GM12872 (cell line): ENCODE data around the gene SPC25.

ENCODE experiments used
- TF ChIP-seq, protein P1 (sequence below): IDR thresholded peaks from 3 replicates; pipeline ENCODE4 v1.5.1; 2011; ENCODE audit warnings: low read depth, mild to moderate bottlenecking, low read length, moderate library complexity; ENCODE audit not compliant: insufficient read depth

Gene SPC25, protein sequence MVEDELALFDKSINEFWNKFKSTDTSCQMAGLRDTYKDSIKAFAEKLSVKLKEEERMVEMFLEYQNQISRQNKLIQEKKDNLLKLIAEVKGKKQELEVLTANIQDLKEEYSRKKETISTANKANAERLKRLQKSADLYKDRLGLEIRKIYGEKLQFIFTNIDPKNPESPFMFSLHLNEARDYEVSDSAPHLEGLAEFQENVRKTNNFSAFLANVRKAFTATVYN

DNA sequence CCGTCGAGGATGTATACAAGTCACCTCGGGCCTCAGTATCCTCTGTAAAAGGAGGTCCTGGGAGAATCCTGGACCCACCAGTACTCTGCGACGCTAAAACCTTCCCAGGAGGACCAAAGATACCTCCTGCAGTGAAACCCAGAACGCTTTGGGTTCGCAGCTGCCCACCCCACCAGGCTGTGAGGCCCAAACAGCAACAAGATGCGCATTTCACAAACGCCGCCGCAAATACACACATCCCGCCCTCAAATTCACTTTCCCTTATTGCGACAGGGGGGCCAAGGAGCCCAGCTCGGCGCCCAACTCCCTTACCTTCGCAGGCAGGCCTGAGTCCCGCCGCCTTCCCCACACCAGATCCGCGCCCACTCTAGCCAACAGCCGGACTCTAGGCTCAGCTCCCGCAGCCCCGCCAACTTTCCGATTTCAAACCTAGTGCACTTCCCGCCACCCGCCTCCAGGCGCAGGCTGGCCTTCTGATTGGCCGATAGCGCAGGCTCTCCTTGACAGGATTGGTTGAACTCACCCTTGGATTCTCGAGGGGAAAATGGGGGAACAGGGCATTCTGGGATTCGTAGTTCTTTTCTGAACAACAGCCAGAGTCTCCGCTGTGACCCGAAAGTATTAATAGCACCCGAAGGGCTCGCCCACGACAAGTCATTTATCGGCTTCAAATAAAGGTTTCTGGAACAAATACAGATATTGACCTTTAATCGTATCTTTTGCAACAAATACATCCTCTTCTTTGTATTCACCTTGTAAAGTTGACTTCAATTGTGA lies at the start of gene SPC25:
TSS of gene SPC25 (minus strand) at position 425 of the 777 bp plus-strand sequence. CDS start 911 bp downstream, outside the sequence.
- TF ChIP-seq, protein P1, sequence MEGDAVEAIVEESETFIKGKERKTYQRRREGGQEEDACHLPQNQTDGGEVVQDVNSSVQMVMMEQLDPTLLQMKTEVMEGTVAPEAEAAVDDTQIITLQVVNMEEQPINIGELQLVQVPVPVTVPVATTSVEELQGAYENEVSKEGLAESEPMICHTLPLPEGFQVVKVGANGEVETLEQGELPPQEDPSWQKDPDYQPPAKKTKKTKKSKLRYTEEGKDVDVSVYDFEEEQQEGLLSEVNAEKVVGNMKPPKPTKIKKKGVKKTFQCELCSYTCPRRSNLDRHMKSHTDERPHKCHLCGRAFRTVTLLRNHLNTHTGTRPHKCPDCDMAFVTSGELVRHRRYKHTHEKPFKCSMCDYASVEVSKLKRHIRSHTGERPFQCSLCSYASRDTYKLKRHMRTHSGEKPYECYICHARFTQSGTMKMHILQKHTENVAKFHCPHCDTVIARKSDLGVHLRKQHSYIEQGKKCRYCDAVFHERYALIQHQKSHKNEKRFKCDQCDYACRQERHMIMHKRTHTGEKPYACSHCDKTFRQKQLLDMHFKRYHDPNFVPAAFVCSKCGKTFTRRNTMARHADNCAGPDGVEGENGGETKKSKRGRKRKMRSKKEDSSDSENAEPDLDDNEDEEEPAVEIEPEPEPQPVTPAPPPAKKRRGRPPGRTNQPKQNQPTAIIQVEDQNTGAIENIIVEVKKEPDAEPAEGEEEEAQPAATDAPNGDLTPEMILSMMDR, result no peak

DNA sequence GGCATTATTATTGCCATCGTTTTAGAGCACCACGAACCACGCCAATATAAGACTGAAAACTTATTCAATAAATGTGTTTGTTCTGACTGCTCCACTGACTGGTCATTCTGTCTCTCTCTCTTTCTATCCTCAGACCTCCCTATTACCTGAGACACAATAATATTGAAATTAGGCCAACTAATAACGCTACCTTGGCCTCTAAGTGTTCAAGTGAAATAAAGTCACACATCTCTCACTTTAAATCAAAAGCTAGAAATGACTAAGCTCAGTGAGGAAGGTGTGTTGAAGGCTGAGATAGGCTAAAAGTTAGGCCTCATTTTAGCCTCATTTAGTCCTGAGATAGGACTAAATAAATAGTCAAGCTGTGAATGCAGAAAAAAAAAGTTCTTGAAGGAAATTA lies 49.7 kb upstream of the SPC25 start:
- TF ChIP-seq, protein P1, result no peak

DNA sequence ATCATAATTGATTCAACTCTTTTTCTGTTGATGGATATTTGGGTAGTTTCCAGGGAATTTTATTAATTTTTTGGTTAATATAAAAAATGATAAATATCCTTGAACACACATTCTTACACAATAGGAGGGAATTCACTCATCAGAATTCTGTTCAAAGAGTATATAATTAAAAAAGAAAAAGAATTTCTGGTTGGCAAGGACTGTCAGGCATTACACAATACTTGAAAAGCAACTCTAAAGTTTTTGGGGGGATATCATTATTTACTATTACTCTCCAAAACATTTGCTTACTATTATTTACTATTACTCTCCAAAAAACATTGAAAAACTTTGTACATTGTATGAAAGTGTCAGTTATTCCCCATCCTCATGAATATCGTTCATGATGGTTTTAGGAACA lies 48.8 kb upstream of the SPC25 start:
- TF ChIP-seq, protein P1, result no peak

DNA sequence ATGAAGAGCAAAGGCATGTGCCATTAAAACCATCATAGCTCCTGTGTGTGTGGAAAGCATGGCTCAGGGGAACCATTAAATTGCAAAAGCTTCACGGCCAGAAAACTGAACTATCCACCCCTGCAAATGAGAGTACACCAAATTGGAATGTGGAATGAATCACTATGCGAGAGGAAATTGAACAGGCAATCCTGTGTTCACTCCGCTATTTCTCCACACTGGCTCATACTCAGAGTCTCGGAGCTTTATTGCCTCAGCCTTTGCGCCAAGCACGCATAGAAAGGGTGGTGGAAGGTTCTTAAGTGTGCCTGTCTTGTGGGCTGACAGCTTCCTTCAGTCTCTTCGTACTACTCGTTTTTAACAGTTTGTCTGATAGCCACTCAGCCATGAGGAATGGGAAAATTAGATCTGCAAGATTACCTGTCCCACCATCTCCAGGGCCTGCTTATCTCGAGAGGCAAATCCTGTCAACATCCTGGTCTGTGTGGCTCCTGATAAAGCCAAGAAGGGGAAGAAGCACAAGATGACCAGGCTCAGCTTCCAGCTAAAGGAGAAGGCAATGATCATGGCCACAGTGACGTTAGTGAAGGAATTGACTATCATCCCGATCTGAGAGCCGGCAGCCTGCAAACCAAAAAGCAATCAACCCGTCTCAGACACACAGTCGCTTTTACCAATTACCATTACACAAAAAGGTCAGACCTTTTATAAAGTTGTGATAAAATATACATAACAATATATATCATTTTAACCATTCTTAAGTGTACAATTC lies 45.8 kb upstream of the SPC25 start:
- TF ChIP-seq, protein P1, result no peak

DNA sequence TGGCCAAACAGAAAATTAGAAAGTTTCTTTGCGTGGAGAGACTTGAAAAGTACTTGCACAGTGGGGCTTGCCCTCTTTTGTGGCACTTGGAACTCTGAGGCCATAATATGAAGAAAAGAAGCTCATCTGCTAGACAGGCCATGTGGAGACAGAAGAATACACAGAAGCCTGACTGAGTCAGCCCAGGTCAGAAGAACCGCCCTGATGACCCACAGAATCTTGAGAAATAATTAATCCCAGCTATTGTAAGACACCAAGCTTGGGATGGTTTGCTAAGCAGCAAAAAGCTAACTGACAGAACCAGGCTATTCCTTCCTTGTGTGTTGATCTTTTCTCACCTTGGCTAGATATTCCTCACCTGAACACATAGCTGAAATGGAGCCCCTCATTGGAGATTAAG lies 44.6 kb upstream of the SPC25 start:
- TF ChIP-seq, protein P1, result no peak

DNA sequence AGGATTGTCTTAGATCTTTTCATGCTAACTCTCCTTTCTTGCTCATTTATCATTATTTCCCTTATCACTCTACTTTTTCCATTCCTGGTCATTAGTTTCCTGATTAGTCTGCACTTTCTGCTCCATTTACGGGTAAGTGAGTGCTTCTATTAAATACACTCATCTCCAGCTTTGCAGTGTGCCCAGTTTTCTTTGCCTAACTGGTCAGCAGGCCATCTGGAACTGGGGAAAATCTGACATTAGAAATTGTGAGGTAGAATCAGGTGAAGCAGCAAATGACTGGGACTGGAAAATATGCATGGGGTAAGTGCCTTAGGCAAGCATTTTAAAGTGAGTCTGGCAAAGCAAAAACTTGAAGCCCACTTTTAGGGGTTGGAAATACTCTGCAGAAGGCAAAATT lies 40.0 kb upstream of the SPC25 start:
- TF ChIP-seq, protein P1, result no peak

DNA sequence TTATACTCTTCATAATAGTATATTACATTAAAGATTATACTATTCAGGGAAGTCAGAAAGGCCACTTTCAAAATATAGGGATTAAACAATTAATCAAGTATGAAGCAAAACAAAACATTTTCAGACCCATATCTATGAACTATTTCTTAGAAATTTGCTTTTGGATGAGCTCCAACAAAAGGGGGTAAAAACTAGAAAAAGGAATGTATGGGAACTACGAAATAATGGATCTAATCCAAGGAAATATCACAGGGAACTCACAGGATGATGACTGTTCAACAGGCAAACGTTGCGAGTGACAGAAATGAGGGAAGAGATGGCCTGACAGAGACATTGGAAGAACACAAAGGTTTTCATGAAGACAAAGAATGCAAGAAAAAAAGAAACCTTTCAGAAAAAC lies 38.8 kb upstream of the SPC25 start:
- TF ChIP-seq, protein P1, result no peak
